ENCODE measurements around the gene FAM168B. TPM values are rescaled to one million over a fixed set of nuclear protein-coding genes. Genes with fewer than 3 reads are reported as not detected.

Gene FAM168B
- polyA plus RNA-seq, 1 donor (not counting 4 experiments of a cell fraction or from before 2014, with no cell fraction given): 50.8 TPM

- FAIRE-seq: no peak
- Histone ChIP-seq H3K9ac (ENCODE audit: control insufficient read depth, extremely low read depth, insufficient read depth, low read length) (no peak overlapping the region), H4K20me1 (ENCODE audit: control insufficient read depth, extremely low read depth, insufficient read depth, low read length) (no peaks in the 10 kb centered on the region), H3K4me2 (ENCODE audit: control insufficient read depth, extremely low read depth, insufficient read depth, low read depth, low read length) (no peak overlapping the region), H3K9me1 (ENCODE audit: control insufficient read depth, extremely low read depth, insufficient read depth, low read length) (no peaks in the 10 kb centered on the region), H3K4me1 (ENCODE audit: control insufficient read depth, extremely low read depth, insufficient read depth, low read length) (peaks cover 13% of the 10 kb centered on the region), H3K4me3 (ENCODE audit: control insufficient read depth in 2 of 3, extremely low read depth in 1 of 3, insufficient read depth in 2 of 3, low read depth in 1 of 3, low read length in 3 of 3) (no peak overlapping the region), H3K9me3 (ENCODE audit: control insufficient read depth, low read depth, low read length) (peaks cover 7% of the 10 kb centered on the region), H2AFZ (ENCODE audit: control insufficient read depth, low read length) (no peak overlapping the region), H3K79me2 (ENCODE audit: control insufficient read depth, insufficient read depth, low read length) (no peaks in the 10 kb centered on the region), H3K27me3 (ENCODE audit: control insufficient read depth, extremely low read depth, insufficient read depth, low read length) (no peaks in the 10 kb centered on the region), H3K27ac (ENCODE audit: control insufficient read depth, insufficient read depth, low read length) (no peak overlapping the region), H3K36me3 (ENCODE audit: control insufficient read depth in 2 of 2, extremely low read depth in 1 of 2, insufficient read depth in 2 of 2, low read length in 2 of 2) (peaks cover 0 to 16% of the 10 kb centered on the region in 2 experiments)
- no peak for DNase-seq (ENCODE audit: low read depth, low spot score)
- TF ChIP-seq EZH2 (IDR thresholded peaks at IDR 0.05; ENCODE audit: low read length) (no peak), CTCF (optimal IDR thresholded peaks at IDR 0.05 in 1 of 3, IDR thresholded peaks at IDR 0.05 in 1 of 3, conservative IDR thresholded peaks at IDR 0.05 in 1 of 3; ENCODE audit: extremely low read depth in 1 of 3, insufficient read depth in 2 of 3, low read length in 3 of 3) (no peak)
- dilution Hi-C loops (cut with MboI; ENCODE audit: extremely low pct_ligation_motif_present, low sequenced_read_pairs): no loop called here
These were observed 66.3 kb downstream of the FAM168B start for GRCh38 chr2:131026919-131027318.

GRCh38 chr2:131023758-131024157 lies 69.5 kb downstream of the FAM168B start:
- Histone ChIP-seq H3K9me1 (ENCODE audit: control insufficient read depth, extremely low read depth, insufficient read depth, low read length) (no peaks in the 10 kb centered on the region), H3K27ac (ENCODE audit: control insufficient read depth, insufficient read depth, low read length) (no peak overlapping the region), H3K9me3 (ENCODE audit: control insufficient read depth, low read depth, low read length) (peaks cover 7% of the 10 kb centered on the region), H3K27me3 (ENCODE audit: control insufficient read depth, extremely low read depth, insufficient read depth, low read length) (no peaks in the 10 kb centered on the region), H3K36me3 (ENCODE audit: control insufficient read depth in 2 of 2, extremely low read depth in 1 of 2, insufficient read depth in 2 of 2, low read length in 2 of 2) (peaks cover 0 to 12% of the 10 kb centered on the region in 2 experiments), H4K20me1 (ENCODE audit: control insufficient read depth, extremely low read depth, insufficient read depth, low read length) (no peaks in the 10 kb centered on the region), H3K4me1 (ENCODE audit: control insufficient read depth, extremely low read depth, insufficient read depth, low read length) (peaks cover 14% of the 10 kb centered on the region), H3K79me2 (ENCODE audit: control insufficient read depth, insufficient read depth, low read length) (no peaks in the 10 kb centered on the region), H2AFZ (ENCODE audit: control insufficient read depth, low read length) (no peak overlapping the region), H3K4me3 (ENCODE audit: control insufficient read depth in 2 of 3, extremely low read depth in 1 of 3, insufficient read depth in 2 of 3, low read depth in 1 of 3, low read length in 3 of 3) (no peak overlapping the region), H3K9ac (ENCODE audit: control insufficient read depth, extremely low read depth, insufficient read depth, low read length) (no peak overlapping the region), H3K4me2 (ENCODE audit: control insufficient read depth, extremely low read depth, insufficient read depth, low read depth, low read length) (no peak overlapping the region)
- FAIRE-seq: no peak
- DNase-seq (ENCODE audit: low read depth, low spot score): no peak
- TF ChIP-seq CTCF (optimal IDR thresholded peaks at IDR 0.05 in 1 of 3, IDR thresholded peaks at IDR 0.05 in 1 of 3, conservative IDR thresholded peaks at IDR 0.05 in 1 of 3; ENCODE audit: extremely low read depth in 1 of 3, insufficient read depth in 2 of 3, low read length in 3 of 3) (peak in 1 of 3 experiments; percentile 7), EZH2 (IDR thresholded peaks at IDR 0.05; ENCODE audit: low read length) (no peak)
- dilution Hi-C loops (cut with MboI; ENCODE audit: extremely low pct_ligation_motif_present, low sequenced_read_pairs): no loop called here

Measured in keratinocyte (primary cell).